Esophagus muscularis mucosa (tissue), 4 donors: ENCODE measurements around the gene PLXDC2. TPM values are rescaled to one million over a fixed set of nuclear protein-coding genes. Genes with fewer than 3 reads are reported as not detected.

Experiments used
- DNase-seq: peaks from one replicate; pipeline ENCODE4 v3.0.0-alpha.2; 2017; ENCODE audit errors: extremely low spot score
- H3K27ac ChIP-seq, 4 donors: fragments of 200-600 bp; sonication (generic); replicated peaks in 1 of 4; 1 replicate in 3 of 4; 2 replicates in 1 of 4; pipeline ENCODE4 v1.5.1; 2016 to 2019; ENCODE audit warnings: mild to moderate bottlenecking in 1 of 4
- H3K27me3 ChIP-seq, 4 donors: fragments of 200-600 bp; sonication (generic); one replicate each; pipeline versions ENCODE4 v1.5.1 to v1.6.0; 2016 to 2019
- H3K36me3 ChIP-seq, 4 donors: fragments of 200-600 bp; sonication (generic); one replicate each; pipeline ENCODE4 v1.5.1; 2016 to 2019
- H3K4me1 ChIP-seq, 4 donors: fragments of 200-600 bp; sonication (generic); one replicate each; pipeline ENCODE4 v1.5.1; 2016 to 2019
- H3K4me3 ChIP-seq, 4 donors: fragments of 200-600 bp; sonication (generic); 1 replicate in 2 of 4; 2 replicates in 2 of 4; pipeline ENCODE4 v1.5.1; 2016 to 2019; ENCODE audit warnings: mild to moderate bottlenecking in 4 of 4, moderate library complexity in 1 of 4
- H3K9me3 ChIP-seq, 4 donors: fragments of 200-600 bp; sonication (generic); 1 replicate in 3 of 4; 2 replicates in 1 of 4; pipeline ENCODE4 v1.5.1; 2016 to 2019
- CTCF ChIP-seq, 3 experiments: fragments of 200-600 bp in 2 of 3; fragments of 450-650 bp in 1 of 3; sonication (generic) in 2 of 3; IDR thresholded peaks; one replicate each; pipeline ENCODE4 v1.5.1; 2017 to 2019; ENCODE audit warnings: antibody characterized with exemption in 3 of 3, mild to moderate bottlenecking in 2 of 3, moderate library complexity in 1 of 3
- EP300 ChIP-seq: sonication (generic); formaldehyde crosslinking; IDR thresholded peaks from one replicate; pipeline ENCODE4 v1.6.1; 2017; ENCODE audit warnings: antibody characterized with exemption
- POLR2A ChIP-seq: fragments of 450-650 bp; IDR thresholded peaks from one replicate; pipeline ENCODE4 v1.6.1; 2017; ENCODE audit warnings: antibody characterized with exemption, moderate library complexity, mild to moderate bottlenecking, low read depth
- POLR2AphosphoS5 ChIP-seq, 2 donors: sonication (generic); formaldehyde crosslinking; IDR thresholded peaks; one replicate each; pipeline ENCODE4 v1.6.1; 2017; ENCODE audit warnings: antibody characterized with exemption in 2 of 2
- WGBS: methylation state at CpG from one replicate; pipeline ENCODE4 v1.1.5; 2018; 5-methylcytosine and 5-hydroxymethylcytosine counted together
- intact Hi-C: fragments of 100-400 bp; cut with DNase I; formaldehyde crosslinking; loops from one replicate; pipeline ENCODE4 v1.15.1; 2023
- total RNA-seq, 4 donors: library from RNA; depleted of rRNA; stranded (reverse); fragments of >200 nt; gene quantifications; one replicate each; pipeline versions ENCODE4 v1.1.0 to v1.2.1, GENCODE V29; 2016

Gene PLXDC2
- total RNA-seq, 4 donors from 2014 or later, result 28.7 to 54.2 (median 42.4) TPM

- TF ChIP-seq EP300 (no peak), POLR2AphosphoS5 (IDR thresholded peaks at IDR 0.05) (no peak), CTCF (IDR thresholded peaks at IDR 0.05) (no peak), POLR2A (no peak)
- intact Hi-C loops, result no loop called here
- Histone ChIP-seq H3K27ac (no peak overlapping the region), H3K27me3 (no peaks in the 10 kb centered on the region), H3K9me3 (no peaks in the 10 kb centered on the region), H3K4me3 (no peak overlapping the region), H3K36me3 (no peaks in the 10 kb centered on the region), H3K4me1 (peaks cover 0 to 8% (median 3%) of the 10 kb centered on the region in 4 donors)
- no peak for DNase-seq
- WGBS, result 89% methylated on average over 5 of the region's 5 CpGs
Observed at GRCh38 chr10:19882621-19883020, 66.4 kb downstream of the PLXDC2 start.

- intact Hi-C loops, result no loop called here
- Histone ChIP-seq H3K27me3 (no peaks in the 10 kb centered on the region), H3K36me3 (no peaks in the 10 kb centered on the region), H3K27ac (no peak overlapping the region), H3K4me3 (no peak overlapping the region), H3K9me3 (no peaks in the 10 kb centered on the region), H3K4me1 (peaks cover 0 to 28% (median 10%) of the 10 kb centered on the region in 4 donors)
- no peak for DNase-seq
- 91% methylated on average over 3 of the region's 3 CpGs for WGBS
- no peak for TF ChIP-seq POLR2AphosphoS5 (IDR thresholded peaks at IDR 0.05)
- no peak for TF ChIP-seq EP300
- TF ChIP-seq CTCF (IDR thresholded peaks at IDR 0.05), result no peak
- no peak for TF ChIP-seq POLR2A
Observed at GRCh38 chr10:19888061-19888660, 71.9 kb downstream of the PLXDC2 start.

- H3K27ac ChIP-seq, result no peak overlapping the region
- intact Hi-C loops, result no loop called here
- TF ChIP-seq EP300 (no peak), POLR2AphosphoS5 (IDR thresholded peaks at IDR 0.05) (no peak), CTCF (IDR thresholded peaks at IDR 0.05) (no peak), POLR2A (no peak)
- no peaks in the 10 kb centered on the region for H3K27me3 ChIP-seq
- H3K9me3 ChIP-seq, result no peaks in the 10 kb centered on the region
- WGBS, result 49% methylated on average over 2 of the region's 2 CpGs
- peaks cover 0 to 28% (median 10%) of the 10 kb centered on the region in 4 donors for H3K4me1 ChIP-seq
- DNase-seq, result no peak
- no peak overlapping the region for H3K4me3 ChIP-seq
- no peaks in the 10 kb centered on the region for H3K36me3 ChIP-seq
Observed at GRCh38 chr10:19889256-19889655, 73.0 kb downstream of the PLXDC2 start.

GRCh38 chr10:19891429-19891828 is 75.2 kb downstream of the PLXDC2 start:
- intact Hi-C loops, result no loop called here
- no peak for DNase-seq
- no peak for TF ChIP-seq POLR2A
- TF ChIP-seq EP300, result no peak
- no peak for TF ChIP-seq CTCF (IDR thresholded peaks at IDR 0.05)
- no peak for TF ChIP-seq POLR2AphosphoS5 (IDR thresholded peaks at IDR 0.05)
- 79% methylated on average over 6 of the region's 6 CpGs for WGBS
- H3K36me3 ChIP-seq, result no peaks in the 10 kb centered on the region
- no peaks in the 10 kb centered on the region for H3K9me3 ChIP-seq
- no peak overlapping the region for H3K4me3 ChIP-seq
- H3K27me3 ChIP-seq, result no peaks in the 10 kb centered on the region
- peaks cover 0 to 28% (median 10%) of the 10 kb centered on the region in 4 donors for H3K4me1 ChIP-seq
- H3K27ac ChIP-seq, result no peak overlapping the region

- intact Hi-C loops, result no loop called here
- Histone ChIP-seq H3K9me3 (no peaks in the 10 kb centered on the region), H3K36me3 (no peaks in the 10 kb centered on the region), H3K4me3 (no peak overlapping the region), H3K27ac (no peak overlapping the region), H3K27me3 (no peaks in the 10 kb centered on the region), H3K4me1 (peaks cover 0 to 28% (median 10%) of the 10 kb centered on the region in 4 donors)
- TF ChIP-seq EP300, result no peak
- no peak for TF ChIP-seq CTCF (IDR thresholded peaks at IDR 0.05)
- TF ChIP-seq POLR2AphosphoS5 (IDR thresholded peaks at IDR 0.05), result no peak
- no peak for TF ChIP-seq POLR2A
- DNase-seq, result no peak
- WGBS, result 87% methylated on average over 4 of the region's 4 CpGs
Observed at GRCh38 chr10:19892270-19892669, 76.0 kb downstream of the PLXDC2 start.
